Esophagus squamous epithelium (tissue), 5 donors: Measurements from ENCODE around the gene SPDYE2B. TPM values are rescaled to one million over a fixed set of nuclear protein-coding genes. Genes with fewer than 3 reads are reported as not detected.
"Not testable (repeated sequence)": the region's sequence is repeated elsewhere in the genome, so short reads cannot be mapped to it uniquely, and the experiment has no call there.

Source experiments
- DNase-seq: peaks from one replicate; lab custom pipeline; 2025; lab: John Stamatoyannopoulos, UW
- H3K27ac ChIP-seq, 4 donors: fragments of 200-600 bp; sonication (generic); one replicate each; pipeline ENCODE4 v1.5.1; 2016 to 2019; ENCODE audit warnings: mild to moderate bottlenecking in 1 of 4
- H3K27me3 ChIP-seq, 4 donors: fragments of 200-600 bp; sonication (generic); 1 replicate in 3 of 4; 2 replicates in 1 of 4; pipeline versions ENCODE4 v1.5.1 to v1.6.0; 2017 to 2021; ENCODE audit warnings: antibody characterized with exemption in 1 of 4
- H3K36me3 ChIP-seq, 3 donors: fragments of 200-600 bp; sonication (generic); one replicate each; pipeline ENCODE4 v1.5.1; 2016 to 2019
- H3K4me1 ChIP-seq, 3 donors: fragments of 200-600 bp; sonication (generic); one replicate each; pipeline ENCODE4 v1.5.1; 2017 to 2019
- H3K4me3 ChIP-seq, 4 donors: fragments of 200-600 bp; sonication (generic); 1 replicate in 3 of 4; 2 replicates in 1 of 4; pipeline ENCODE4 v1.5.1; 2016 to 2019; ENCODE audit warnings: mild to moderate bottlenecking in 2 of 4, moderate library complexity in 1 of 4
- H3K9me3 ChIP-seq, 3 donors: fragments of 200-600 bp; sonication (generic); one replicate each; pipeline ENCODE4 v1.5.1; 2016 to 2019
- WGBS, 2 donors: methylation state at CpG; one replicate each; pipeline ENCODE4 v1.1.5; 2018; 5-methylcytosine and 5-hydroxymethylcytosine counted together
- intact Hi-C: fragments of 100-400 bp; cut with DNase I; formaldehyde crosslinking; loops from one replicate; pipeline ENCODE4 v1.15.0; 2022
- total RNA-seq, 4 donors: library from RNA; depleted of rRNA; stranded (reverse); fragments of >200 nt; gene quantifications; one replicate each; pipeline ENCODE4 v1.1.0, GENCODE V29; 2016
- donor health status: DM: yes; HTN: yes; CAD: no.

SPDYE2B gene
- total RNA-seq, 4 donors from 2014 or later, result not detected

DNA sequence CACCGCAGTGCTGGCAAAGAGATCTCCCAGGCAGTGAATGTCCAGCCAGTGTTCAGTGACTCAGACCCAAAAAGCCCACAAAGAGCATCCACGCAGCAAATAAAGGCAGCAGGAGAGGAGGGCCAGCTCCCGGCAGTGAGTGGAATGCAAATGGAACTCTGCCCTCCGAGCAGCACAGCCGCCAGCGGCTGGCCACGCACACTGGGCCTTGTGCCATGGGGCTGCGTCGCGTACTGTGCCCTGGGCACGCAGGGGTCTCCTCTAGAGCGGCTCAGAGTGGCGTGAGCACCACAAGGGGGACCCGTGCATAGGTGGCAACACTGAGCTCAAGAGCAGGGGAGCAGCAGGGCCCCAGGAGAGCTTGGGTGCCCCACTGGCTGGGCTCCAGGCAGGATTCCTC, 17.4 kb downstream of the SPDYE2B start:
- DNase-seq, H3K9me3 ChIP-seq, H3K36me3 ChIP-seq, H3K4me1 ChIP-seq, intact Hi-C loops, H3K4me3 ChIP-seq, H3K27ac ChIP-seq, H3K27me3 ChIP-seq: not testable (repeated sequence)
- no CpG with 5 or more reads among the region's 14 CpGs for WGBS, 2 donors

DNA sequence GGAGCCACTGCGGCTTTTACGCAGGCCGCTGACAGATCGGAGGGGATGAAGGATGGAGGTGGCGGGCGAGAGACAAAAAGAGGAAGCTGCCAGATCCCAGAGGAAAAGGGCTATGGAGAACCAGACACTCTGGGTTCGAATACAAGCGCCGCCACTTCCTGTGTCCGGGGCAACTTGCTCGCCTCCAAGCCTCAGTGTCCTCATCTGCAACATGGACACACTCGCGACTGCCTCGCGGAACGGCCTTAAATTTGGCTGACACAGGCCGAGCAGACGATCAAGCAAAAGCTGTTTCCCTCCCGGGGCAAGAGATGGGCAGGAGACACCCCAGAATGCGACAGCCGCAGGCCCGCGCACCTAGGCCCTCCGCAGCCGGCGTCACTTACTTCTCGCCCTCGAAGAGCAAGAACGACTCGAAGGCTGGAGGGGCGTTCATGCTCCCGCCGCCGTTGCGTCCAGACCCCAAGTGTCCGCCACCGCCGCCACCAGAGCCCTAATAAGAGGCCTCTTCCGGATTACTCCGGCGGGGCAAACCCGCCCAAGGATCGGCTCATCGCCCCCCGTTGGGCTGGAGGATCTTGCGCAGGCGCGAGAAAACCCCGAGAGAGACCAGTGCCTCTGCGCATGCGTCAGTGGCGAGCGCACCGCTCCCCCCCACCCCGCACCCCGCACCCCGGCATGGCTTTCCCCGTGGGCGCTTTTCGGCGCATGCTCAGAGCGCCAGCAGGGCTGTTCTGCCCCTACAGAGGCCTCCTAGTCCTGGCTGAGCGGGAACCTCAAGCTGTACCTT, 21.2 kb downstream of the SPDYE2B start, which contains the start of gene POLR2J2:
POLR2J2 (minus strand) TSS at position 498 of the 790 bp plus-strand sequence; CDS start at position 436, 62 bp downstream.
- peak within 1 kb of the TSS in 2 of 4 donors; percentile 55 to 63 for H3K27ac ChIP-seq
- WGBS, 2 donors, result no CpG with 5 or more reads among the region's 63 CpGs
- intact Hi-C loops, DNase-seq, H3K9me3 ChIP-seq, H3K4me1 ChIP-seq, H3K36me3 ChIP-seq, H3K27me3 ChIP-seq: not testable (repeated sequence)
- peak within 1 kb of the TSS; percentile 22 to 62 (median 44) for H3K4me3 ChIP-seq

DNA sequence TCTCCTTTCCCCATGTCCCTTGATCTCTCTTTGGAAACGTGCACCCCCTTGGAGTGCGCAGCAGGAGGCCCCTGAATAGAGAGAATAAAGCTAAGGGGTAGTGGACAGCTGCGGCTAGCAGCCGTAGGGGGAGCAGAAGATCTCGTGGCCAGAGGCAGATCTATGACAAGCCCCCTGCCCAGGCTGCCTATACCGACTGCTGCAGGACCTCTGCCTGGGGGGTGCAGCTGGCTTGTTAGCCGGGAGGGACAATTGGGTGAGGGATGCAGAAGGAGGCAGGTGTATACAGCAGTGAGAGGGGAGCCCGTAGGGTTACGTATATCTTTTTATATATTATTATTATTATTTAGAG, 21.8 kb downstream of the SPDYE2B start:
- DNase-seq, H3K9me3 ChIP-seq, intact Hi-C loops, H3K27me3 ChIP-seq, H3K27ac ChIP-seq, H3K4me1 ChIP-seq, H3K36me3 ChIP-seq: not testable (repeated sequence)
- no CpG with 5 or more reads among the region's 9 CpGs for WGBS, 2 donors
- H3K4me3 ChIP-seq, result peak overlapping the region in 2 of 4 donors; percentile 45 to 62

DNA sequence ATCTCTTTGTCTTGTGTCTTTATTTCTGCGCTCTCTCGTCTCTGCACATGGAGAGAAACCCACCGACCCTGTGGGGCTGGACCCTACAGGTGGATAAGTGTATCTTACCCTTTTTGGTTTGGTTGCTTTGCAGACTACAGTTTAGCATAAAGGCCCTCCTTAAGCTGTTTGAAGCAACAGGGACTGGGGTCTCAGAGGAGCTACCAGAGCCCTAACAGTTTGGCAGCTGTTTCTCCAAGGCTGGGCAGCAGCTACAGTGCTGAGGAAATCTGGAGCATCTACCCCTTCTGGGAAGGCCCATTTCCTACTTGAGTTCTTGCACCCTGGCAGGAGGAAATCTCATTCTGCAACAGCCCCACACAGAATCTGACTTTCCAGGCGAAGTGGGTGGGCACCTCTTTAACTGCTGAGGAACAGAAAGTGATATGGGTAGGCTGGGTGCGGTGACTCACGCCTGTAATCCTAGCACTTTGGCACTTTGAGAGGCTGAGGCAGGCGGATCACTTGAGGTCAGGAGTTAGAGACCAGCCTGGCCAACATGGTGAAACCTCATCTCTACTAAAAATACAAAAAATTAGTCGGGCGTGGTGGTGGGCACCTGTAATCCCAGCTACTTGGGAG, 23.4 kb downstream of the SPDYE2B start:
- H3K27ac ChIP-seq, H3K36me3 ChIP-seq, H3K9me3 ChIP-seq, H3K27me3 ChIP-seq, H3K4me1 ChIP-seq, H3K4me3 ChIP-seq, DNase-seq, intact Hi-C loops: not testable (repeated sequence)
- no CpG with 5 or more reads among the region's 9 CpGs for WGBS, 2 donors

DNA sequence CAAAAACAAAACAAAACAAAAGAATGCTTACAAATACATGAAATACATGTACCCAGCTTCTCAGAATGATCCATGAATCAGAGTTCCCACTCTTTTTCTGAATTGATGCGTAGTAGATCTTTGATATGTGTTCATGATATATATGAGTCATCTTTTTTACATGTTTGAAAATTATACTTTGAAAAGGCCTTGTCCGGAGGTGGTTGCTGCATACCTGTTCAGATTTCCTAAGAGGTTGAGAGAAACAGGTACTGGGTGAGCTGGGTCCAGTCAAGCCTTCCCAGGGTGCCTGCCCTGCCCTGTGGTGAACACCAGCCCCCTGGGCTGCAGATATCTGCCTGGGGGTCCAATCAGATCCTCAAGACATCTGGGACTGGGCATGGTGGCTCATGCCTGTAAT, 25.4 kb downstream of the SPDYE2B start:
- not testable (repeated sequence) for DNase-seq

DNA sequence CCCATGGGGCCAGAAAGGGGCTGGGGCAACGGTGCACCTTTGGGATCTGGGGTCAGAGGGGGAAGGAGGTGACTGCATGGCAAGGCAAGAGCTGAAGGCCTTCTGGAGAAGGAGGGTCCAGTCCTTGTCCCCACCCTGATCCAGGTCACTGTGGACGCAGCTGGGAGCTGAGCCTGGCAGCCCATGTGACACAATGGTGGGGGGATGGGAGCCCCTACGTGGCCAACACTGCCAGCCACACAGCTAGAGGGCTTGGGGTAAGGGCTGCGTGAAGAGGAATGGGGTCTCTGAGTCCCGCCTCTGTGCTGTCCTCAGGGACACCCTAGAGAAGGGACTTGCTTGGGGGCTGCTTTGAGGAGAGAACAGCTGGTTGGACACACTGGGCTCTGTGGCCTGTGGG, 30.7 kb downstream of the SPDYE2B start:
- no CpG with 5 or more reads among the region's 5 CpGs for WGBS, 2 donors
- H3K9me3 ChIP-seq, DNase-seq, H3K4me1 ChIP-seq, H3K4me3 ChIP-seq, intact Hi-C loops, H3K27me3 ChIP-seq, H3K36me3 ChIP-seq, H3K27ac ChIP-seq: not testable (repeated sequence)

More for the DNA sequence above, 25.4 kb downstream of the SPDYE2B start:
- H3K4me1 ChIP-seq, H3K4me3 ChIP-seq, H3K27ac ChIP-seq, intact Hi-C loops, H3K9me3 ChIP-seq, H3K27me3 ChIP-seq, H3K36me3 ChIP-seq: not testable (repeated sequence)
- 40% methylated on average over 1 of the region's 2 CpGs; no CpG with 5 or more reads in 1 of the 2 donors for WGBS, 2 donors

DNA sequence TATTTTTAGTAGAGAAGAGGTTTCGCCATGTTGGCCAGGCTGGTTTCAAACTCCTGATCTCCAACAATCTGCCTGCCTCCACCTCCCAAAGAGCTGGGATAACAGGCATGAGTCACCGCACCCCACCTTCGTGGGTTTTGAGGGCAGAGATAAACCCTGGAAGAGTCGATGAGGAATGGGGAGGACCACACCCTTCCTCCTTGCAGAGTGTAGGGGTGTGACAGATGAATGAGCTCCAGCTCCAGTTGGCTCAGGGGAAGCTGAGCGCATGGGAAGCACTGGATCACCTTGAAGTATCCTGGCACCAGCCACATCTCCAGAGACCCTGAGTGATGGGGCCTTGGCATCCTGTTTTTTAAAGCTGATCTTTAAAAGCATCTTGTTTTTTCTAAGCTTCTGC, 32.4 kb downstream of the SPDYE2B start:
- H3K27ac ChIP-seq, DNase-seq, H3K4me1 ChIP-seq, H3K27me3 ChIP-seq, H3K9me3 ChIP-seq, H3K36me3 ChIP-seq, intact Hi-C loops, H3K4me3 ChIP-seq: not testable (repeated sequence)
- no CpG with 5 or more reads among the region's 5 CpGs for WGBS, 2 donors

DNA sequence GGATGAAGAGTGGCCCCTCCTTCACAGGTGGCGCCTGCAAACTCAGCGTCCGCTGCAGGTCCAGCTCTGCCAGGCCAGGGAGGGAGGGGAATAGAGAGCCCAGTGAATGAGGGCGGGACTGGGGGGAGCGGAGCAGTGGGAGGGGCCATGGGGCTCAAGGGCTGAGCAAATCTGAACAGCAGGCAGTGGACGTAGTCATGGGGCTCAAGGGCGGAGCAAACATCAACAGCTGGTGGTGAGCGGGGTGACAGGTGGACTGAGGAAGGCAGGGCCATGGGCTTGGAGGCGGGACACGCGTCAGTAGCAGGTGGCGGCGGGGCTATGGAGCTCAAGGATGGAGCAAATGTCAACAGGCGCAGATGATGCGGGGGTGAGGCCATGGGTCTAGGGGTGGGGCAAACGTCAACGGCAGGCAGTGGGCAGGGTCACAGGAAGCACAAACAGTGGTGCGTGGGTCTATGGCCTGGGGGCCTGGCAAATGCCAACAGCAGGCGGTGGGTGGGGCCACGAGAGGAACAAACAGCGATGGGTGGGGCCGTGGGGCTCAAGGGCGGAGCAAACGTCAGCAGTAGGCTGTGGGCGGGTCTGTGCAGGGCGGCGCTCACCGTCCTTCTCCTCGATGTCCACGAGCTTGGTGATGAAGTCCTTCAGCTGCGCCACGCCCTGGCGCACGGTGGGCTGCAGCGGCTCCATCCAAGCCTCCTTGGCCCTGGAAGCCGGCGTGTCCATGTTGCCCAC, 38.3 kb downstream of the SPDYE2B start:
- H3K9me3 ChIP-seq, DNase-seq, H3K27ac ChIP-seq, H3K4me1 ChIP-seq, intact Hi-C loops, H3K36me3 ChIP-seq, H3K27me3 ChIP-seq, H3K4me3 ChIP-seq: not testable (repeated sequence)
- no CpG with 5 or more reads among the region's 37 CpGs for WGBS, 2 donors

DNA sequence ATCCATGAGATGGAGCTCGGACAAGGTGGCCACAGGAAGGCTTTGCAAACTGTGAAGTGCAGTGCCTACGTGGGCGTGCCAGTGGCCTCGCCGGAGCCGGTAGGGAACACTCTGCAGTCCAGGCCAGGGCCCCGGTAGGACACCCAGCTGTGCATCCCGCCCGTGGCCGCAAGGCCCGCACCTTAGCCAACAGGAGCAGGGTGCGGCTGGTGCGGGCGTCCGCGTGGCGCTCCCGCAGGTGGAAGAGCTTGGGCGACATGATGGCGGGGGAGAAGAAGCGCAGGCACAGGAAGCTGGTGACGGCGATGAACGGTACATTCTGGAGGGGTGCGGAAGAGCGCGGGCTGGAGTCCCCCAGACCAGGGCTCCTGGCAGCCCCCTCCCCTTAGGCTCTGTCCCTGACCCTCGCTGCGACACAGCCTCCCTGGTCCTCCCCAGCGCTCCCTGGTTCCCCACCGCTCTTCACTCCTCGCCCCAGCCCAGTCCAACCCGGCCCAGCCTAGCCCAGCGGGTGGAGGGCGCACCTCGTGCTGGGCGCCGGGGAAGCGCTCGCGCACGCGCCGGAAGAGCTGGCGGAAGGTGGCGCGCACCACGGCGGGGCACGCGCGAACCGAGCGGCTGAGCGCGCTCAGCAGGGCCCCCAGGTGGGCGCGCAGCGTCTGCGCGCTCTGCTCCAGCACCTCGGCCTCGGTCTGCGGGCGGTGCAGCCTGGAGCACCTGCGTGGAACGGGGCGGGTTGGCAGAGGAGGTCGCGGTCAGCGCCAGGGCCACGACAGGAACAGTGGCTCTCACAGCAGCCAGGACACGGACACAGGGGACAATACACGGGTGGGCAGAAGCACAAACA, 39.5 kb downstream of the SPDYE2B start:
- Histone ChIP-seq H3K27ac (peak overlapping the region in 1 of 4 donors; percentile 36), H3K4me3 (peak overlapping the region in 2 of 4 donors; percentile 29 to 40)
- H3K27me3 ChIP-seq, H3K4me1 ChIP-seq, intact Hi-C loops, H3K9me3 ChIP-seq, H3K36me3 ChIP-seq, DNase-seq: not testable (repeated sequence)
- WGBS, 2 donors, result no CpG with 5 or more reads among the region's 74 CpGs

DNA sequence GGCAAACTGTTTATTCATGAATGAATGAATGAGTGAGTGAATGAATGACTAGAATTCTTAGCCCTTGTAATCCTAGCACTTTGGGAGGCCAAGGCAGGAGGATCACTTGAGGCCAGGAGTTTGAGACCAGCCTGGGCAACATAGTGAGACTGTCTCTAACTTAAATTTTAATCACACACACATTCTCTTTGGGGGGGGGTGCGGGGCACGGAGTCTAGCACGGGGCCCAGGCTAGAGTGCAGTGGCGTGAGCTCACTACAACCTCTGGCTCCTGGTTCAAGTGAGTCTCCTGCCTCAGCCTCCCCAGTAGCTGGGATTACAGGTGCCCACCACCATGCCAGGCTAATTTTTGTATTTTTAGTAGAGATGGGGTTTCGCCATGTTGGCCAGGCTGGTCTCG, 40.5 kb downstream of the SPDYE2B start:
- H3K27me3 ChIP-seq, H3K36me3 ChIP-seq, H3K4me1 ChIP-seq, H3K9me3 ChIP-seq, intact Hi-C loops, H3K4me3 ChIP-seq, H3K27ac ChIP-seq, DNase-seq: not testable (repeated sequence)
- WGBS, 2 donors, result no CpG with 5 or more reads among the region's 6 CpGs

DNA sequence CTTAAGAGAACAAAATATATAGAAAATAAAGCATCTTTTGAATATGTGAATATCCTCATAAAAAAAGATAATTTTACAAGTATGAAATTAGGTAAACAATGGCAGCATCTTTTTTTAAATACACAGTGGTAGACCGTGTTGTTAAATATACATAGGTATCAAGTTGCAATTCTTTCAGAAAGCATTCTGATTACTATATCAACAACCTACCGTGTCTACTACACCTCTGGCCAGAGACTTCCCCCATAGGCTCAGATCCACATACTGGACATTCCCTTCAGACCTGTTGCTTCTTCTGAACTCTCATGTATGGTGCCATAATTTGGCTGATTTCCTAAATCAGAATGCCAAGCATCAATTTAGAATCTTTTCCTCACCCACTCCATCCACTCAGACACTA, 43.9 kb downstream of the SPDYE2B start:
- H3K27ac ChIP-seq, H3K9me3 ChIP-seq, H3K4me3 ChIP-seq, H3K27me3 ChIP-seq, DNase-seq, H3K36me3 ChIP-seq, intact Hi-C loops, H3K4me1 ChIP-seq: not testable (repeated sequence)
- whole genome bisulfite sequencing, 2 donors, result 66 to 69% methylated on average over 2 of the region's 2 CpGs

DNA sequence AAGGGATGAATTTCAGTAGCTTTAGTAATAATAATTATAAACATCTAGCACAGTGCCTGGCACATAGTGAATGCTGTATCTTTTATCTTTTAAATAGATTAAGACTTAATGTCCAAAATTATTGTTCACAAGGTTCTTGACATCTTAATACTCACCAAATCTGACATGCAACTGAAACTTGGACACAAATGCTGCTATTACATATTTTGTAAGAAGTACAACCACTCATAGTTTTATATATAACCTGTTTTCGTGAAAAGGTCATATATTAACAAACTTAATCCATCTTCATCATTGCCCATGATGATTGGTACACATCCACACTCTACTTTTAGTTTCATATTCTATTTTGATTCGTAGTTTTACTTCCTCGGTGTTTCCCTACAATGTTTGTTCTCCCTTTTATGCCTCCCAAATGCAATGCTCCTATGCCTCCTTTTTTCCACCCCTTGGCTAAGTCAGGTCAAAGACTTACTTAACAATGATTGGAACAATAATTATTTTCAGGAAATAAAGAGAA, 45.0 kb downstream of the SPDYE2B start:
- intact Hi-C loops, H3K27ac ChIP-seq, H3K27me3 ChIP-seq, H3K36me3 ChIP-seq, H3K4me3 ChIP-seq, H3K4me1 ChIP-seq, H3K9me3 ChIP-seq, DNase-seq: not testable (repeated sequence)
- WGBS, 2 donors, result 53 to 72% methylated on average over 2 to 3 of the region's 3 CpGs
